HG03097 (cell line): Measurements from ENCODE around the gene RALB.
"Not testable (repeated sequence)": the region's sequence is repeated elsewhere in the genome, so short reads cannot be mapped to it uniquely, and the experiment has no call there.

Experiments
- ATAC-seq: cut with Tn5 transposase; IDR thresholded peaks from one replicate; pipeline ENCODE4 v1.9.1; 2021; ENCODE audit not compliant: unreplicated experiment, low FRiP score

The RALB gene

DNA sequence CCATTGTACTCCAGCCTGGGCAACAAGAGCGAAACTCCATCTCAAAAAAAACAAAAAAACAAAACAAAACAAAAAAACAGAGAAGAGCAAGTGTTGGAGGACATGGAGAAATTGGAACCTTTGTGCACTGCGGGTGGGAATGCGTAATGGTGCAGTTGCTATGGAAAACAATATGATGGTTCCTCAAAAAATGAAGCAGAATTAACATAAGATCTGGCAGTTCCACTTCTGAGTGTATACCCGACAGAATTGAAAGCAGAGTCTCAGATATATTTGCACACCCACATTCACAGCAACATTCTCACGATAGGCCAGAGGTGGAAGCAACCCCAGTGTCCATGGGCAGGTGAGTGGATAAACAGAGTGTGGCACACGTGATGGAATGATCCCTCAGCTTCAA is 11.0 kb upstream of the RALB start:
- ATAC-seq = no peak

DNA sequence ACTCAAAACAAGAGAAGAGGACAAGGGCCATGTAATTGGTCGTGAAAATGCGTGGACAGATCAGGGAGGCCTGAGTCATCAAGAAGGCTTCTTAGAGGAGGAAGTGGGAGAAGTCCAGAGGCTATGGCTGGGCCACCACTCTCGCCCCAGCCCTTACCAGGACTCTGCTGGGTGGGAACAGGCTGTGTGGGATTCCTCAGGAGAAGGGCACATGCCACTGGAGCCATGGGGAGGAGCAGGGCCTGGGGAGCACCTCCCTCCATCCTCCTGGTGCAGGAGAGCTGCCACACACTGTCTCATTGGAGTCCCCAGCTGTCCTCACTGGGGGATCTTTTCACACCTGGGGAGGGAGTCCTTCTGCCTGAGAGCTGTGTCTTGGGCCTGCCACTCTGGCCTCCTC is 9.4 kb upstream of the RALB start:
- no peak for ATAC-seq

DNA sequence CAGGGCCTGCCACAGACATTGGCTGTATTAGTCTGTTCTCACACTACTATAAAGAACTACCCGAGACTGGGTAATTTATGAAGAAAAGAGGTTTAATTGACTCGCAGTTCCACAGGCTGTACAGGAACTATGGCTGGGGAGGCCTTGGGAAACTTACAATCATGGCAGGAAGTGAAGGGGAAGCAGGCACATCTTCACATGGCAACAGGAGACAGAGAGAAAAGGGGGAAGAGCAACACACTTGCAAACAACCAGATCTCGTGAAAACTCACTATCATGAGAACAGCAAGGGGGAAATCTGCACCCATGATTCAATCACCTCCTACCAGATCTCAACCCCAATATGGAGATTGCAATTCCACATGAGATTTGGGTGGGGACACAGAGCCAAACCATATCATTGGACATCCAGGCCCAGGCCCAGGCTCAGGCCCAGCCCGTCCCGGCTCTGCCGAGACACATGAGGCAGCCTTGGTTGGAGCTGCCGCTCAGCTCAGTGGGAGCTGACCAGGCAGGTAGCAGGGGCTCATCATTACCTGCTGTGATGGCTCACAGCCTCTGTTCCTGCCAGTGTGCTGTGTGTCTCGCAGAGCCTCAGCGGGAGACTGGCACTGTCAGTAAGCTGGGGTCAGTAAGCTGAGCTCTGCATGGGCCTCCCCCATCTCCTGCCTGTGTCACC is 8.6 kb upstream of the RALB start:
- no peak for ATAC-seq

DNA sequence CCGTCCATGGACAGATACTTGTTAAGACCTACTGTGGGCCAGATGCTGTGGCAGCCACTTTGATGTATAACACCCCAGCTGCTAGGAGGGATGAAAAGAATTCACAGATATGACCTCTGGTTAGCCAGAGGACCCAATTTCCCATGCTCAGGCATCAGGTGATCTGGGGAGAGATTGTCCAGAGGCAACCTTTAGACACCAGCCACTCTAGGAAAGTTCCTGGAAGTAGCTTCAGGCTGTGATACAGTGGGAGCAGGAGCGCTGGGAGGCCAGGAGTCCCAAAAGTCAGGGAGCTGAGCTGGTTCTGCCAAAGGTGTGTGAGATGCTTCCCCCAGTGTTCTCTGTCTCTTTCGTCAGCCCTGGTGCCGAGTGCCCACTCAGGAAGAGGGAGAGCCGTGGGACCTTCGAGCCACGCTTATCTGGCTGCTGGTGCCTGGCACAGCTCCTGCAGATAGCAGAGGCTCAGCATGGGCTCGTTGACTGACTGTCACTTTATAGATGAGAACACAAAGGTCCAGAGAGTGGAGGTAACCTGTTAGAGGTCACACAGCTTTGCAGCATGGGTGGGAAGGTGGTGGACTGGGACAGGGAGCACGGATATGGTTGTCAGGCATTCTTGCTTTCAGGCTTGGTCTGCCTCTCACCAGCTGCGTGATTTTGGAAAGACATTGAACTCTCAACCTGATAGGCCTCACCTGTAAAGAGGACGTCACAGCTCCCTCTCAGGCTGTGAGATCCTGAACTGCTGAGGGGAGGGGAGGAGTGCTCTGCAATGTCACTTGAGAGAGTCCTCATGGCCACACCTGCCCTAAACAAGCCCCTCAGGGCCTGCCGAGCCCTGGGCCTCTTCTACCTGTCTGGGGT is 7.8 kb upstream of the RALB start:
- no peak for ATAC-seq

DNA sequence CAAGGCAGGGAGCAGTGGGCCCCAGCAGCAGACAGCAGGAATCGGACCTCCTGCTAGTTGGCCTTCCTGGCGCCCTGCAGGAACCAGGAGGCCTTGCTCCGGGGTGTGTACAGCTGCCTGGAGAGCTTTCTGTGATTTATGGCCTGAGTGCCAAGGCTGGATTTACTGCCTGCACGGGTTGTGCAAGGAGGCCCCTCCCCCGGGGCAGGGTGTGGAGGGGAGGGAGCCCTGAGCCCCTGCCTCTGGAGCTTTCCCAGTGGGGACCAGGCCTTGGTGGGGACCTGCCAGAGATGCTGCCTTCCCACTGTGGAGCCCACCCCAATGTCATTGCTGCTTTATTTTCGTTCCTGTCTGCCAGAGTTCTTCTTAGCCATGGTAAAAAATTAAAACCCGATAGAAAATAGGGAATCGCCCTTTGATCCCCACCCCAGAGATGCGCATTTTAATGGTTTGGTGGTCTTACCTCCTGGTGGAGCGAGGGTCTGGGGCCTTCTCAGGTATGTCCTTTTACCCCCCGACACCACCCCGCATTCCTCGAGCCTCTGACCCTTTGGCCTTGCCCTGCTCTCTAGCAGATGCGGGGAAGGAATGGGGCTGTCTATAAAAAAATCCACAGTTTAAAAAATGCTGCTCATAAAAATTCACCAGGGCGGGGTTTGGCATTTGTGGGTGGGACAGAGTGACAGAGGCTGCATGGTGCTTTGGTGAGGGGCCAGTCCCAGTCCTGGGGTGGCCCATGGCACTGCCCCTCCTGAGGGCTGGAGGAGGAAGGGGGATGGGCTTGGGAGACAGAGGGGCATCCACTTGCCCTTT is 6.9 kb upstream of the RALB start:
- ATAC-seq = no peak

DNA sequence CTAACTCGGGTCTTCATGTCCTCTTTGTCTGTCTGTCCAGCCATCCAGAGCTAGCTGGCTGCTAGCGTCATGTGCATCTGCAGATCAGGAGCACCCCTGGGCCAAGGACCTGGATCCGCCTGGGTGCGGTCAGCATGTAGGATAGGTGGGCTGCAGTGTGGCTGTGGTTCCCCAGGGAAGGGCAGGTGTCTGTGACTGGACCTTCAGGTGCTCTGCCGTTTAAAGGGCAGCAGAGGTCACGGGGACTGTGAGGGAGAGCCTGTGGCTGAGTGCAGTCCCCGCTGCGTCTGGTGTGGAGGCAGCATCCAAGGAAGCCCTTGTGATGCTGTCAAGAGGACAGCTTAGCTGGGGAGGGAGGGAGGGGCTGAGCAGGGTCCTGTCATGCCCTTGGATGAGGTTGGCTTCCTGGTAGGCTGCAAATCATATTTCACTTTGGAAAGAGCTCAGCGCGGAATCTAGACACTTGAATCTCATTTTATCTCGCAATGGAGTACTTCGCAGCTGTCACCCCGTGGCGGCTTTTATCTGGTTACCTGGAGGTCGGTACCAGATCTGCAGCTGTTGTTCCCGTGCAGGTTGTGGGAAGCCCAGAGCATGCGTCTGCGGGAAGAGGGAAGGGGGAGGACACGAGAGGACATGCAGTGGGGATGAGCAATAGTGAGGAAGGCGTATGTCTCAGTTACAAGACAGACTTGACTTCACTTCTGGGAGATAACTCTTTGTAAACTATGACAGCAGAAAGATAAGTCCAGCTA is 5.9 kb upstream of the RALB start:
- ATAC-seq = no peak

DNA sequence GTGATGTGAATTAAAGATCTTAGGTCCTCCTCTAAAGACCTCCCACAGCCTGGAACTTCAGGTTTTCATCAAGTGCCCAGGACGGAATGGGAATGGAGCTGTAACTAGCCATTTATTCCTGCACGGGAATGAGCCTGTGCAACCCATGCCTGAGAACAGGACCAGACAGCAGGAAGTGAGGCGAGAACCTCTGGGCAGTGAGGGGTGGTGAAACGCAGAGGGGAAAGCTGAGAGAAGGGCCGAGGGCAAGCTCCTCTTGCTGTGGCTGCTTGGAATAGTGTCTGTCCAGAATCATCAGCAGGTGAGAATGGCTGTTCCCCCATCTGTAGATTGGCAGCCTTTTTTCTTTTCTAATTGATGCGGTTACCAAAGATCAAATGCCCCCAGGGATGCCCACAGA is 4.8 kb upstream of the RALB start:
- ATAC-seq = no peak

DNA sequence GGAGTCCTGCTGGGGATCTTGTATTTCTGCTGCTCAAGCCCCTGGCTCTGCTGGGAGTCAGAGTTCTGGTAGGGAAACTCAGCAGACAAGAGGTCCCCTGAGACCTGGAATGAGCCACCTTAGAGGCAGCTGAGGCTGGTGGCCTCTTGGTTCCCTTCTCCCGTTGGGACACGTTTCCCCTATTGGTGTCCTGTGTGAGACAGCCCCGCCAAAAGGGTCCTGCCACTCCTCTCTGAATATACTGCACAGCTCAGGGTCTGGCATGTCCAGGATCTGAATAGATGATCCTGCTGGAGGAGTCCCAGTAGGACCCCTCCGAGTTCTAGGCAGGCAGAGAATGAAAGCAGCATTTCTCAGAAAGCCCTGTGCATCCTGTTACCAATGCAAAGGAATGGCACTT is 2.0 kb upstream of the RALB start:
- ATAC-seq = no peak

DNA sequence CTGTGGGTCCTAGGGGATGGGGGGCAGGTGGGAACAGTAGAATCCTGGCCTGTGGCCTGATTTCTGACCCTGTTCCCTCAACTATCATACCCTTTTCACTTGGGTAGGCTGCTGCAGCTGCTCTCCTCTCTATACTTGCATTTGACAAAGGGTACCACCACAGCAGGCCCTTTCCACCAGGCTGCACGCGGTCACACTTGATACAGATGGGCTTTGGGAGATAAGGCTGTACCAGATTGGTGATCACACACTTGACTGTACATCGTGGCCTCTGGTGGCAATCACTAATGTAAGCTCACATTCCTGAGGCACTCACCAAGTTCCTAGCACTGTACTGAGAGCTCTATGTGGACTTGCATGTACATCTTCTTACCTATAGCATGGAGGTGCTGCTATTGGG is 1.6 kb upstream of the RALB start:
- ATAC-seq = no peak

DNA sequence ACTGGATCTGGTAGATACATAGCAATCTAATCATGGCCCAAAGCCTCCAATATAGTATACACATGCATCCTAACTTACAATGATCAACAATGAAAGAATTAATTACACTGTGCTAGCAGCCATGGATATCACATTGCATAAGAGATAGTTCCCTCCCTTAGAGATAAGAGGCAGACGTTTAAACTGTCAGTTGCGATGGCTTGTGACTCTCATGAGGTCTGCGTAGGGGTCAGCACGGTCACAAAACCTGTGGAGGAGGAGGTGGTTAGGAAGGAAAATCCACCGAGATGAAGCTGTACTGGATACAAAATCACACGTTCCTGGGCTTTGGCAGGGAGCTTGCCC is 800 bp upstream of the RALB start:
- ATAC-seq = no peak

DNA sequence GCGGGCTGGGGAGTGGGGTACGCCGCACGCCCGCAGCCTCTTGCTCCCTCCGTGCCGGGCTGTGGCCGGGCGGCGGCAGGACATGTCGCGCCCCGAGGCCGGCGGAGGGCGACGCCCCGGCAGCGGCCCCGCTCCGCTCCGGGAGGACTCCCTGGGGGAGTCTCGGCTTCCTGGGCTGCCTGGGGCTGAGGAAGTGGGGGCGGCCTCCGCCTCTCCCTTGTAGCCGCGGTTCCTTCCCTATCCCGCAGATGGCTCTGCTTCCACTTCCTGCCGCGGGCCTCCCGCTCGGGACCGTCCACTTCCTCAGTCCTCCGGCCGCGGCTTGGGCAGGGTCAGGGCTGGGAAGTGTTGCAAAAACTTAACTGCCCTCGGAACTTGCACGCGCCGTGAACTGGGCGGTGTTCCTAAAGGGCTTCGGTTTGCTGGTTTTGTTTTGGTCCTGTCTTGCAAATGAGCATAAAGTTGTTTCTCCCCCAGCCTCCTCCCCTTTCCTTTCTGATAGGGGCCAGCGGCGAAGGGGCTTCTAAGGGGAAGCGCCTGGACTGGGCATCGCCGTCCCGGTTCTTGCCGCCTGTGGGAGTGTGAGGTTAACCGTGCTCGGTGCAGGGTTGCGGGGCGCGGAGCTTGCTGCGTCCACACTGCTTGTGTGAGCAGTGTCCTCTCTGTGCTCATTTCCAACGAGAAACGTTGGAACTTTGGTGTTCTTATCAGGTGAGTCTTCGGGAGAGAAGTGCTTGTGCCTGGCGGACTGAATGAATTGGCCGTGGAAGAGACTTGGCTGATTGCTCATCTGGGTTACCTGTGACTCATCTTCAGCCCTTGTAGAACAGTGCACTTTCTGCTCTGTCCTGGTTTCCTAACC is 600 bp downstream of the RALB start:
- peak; percentile 26 for ATAC-seq

DNA sequence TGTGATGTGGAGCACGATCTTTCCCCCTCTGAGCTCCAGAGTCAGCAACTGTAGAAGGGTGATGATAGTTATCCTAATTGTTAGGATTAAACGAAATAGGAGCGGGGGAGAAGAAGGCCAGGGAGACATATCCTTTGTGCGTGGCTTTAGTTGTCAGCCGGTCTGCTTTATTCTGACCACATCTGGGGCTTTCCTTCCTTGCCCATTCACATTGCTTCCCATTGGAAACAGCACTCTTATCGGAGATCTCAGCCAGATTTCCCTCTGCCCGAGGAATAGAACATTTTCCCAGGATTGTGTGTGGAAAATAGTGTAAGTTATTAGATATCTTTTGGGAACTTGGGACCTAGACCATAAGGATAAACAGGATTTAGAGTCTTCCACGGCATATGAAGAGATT is 1.5 kb downstream of the RALB start:
- ATAC-seq = no peak

DNA sequence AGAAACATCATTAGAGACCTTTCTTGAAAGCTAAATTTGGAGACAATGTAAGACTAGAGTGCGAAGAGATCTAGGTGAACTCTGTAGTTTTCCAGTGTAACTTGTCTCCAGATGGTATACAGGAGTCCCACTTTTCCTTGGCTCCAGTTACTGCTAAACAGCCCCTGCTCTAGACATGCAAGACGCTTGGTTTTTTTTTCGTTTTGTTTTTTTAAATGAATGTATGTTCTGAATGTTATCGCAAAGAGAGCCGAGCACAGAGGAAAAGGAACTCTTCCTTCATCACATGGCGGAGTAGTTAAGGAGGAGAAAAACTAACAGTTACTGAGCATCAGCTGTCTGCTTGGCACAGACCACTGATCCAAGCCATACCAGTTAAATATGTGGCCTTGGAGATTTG is 2.4 kb downstream of the RALB start:
- no peak for ATAC-seq

DNA sequence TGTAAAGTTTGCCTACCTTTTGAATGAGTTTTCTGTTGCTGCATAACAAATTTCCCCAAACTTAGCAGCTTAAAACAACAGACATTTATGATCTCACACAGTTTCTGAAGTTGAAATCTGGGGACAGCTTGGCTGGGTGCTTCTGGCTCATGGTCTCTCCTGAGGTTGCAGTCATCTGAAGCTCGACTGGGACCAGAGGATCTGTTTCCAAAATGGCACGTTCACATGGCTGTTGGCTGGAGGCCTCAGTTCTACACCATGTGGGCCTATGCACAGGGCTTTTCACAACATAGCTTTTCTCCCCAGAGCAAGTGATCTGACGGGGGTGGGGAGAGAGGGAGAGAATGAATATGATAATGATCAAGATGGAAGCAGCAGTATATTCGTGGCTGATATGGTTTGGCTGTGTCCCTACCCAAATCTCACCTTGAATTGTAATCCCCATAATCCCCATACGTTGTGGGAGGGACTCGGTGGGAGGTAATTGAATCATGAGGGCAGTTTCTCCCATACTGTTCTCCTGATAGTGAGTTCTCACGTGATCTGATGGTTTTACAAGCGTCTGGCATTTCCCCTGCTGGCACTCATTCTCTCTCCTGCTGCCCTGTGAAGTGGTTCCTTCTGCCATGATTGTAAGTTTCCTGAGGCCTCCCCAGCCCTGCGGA is 3.5 kb downstream of the RALB start:
- no peak for ATAC-seq

DNA sequence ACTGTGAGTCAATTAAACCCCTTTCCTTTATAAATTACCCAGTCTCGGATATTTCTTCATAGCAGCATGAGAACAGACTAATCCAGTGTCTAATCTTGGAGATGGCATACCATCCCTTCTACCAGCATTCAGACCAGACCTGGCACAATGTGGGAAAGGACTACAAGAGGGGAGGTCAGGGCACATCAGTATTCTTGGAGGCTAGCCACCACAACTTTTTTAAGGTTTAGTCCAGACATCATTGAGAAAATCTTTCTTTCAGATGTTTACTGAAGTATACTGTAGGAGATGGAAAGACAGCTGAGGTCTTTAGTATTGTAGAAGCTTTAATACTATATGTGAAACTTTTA is 4.0 kb downstream of the RALB start:
- ATAC-seq = no peak

DNA sequence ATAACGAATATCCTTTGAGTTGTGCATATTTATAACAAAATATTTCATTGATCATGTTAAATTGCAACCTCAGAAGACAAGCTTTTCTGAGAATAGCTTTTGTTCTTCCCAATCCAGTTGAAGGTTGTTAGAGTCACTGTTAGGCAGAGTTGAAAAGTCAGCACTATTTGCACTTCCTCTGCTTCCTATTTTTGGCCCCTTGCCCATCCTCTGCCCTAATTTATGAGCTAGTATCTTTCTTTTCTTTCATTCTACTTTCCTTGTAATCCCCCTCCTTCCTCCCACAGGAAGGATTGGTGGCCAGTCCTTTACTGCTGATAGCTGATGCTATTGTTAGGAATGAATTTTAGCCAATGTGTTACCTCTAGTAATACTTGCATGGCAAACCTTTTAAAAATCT is 4.9 kb downstream of the RALB start:
- ATAC-seq = no peak

DNA sequence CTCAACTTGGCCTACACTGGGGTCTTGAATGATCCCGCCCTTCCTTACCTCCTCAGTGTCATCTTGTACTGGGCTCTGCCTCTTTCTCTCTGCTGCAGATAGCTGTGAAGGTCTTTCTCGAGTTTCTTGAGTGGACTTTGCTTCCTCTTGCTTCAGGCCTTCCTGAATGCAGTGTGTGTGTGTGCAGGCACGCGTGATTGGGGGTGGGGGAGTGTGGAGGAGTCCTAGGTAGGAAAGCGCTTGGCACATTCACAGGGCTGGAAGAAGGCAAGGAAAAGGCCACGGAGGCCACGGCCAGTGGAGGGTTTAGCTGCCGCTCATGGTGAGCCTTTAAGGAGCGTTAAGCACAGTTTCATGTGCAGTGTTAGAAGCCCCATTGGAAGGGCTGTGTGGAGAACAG is 5.5 kb downstream of the RALB start:
- no peak for ATAC-seq

DNA sequence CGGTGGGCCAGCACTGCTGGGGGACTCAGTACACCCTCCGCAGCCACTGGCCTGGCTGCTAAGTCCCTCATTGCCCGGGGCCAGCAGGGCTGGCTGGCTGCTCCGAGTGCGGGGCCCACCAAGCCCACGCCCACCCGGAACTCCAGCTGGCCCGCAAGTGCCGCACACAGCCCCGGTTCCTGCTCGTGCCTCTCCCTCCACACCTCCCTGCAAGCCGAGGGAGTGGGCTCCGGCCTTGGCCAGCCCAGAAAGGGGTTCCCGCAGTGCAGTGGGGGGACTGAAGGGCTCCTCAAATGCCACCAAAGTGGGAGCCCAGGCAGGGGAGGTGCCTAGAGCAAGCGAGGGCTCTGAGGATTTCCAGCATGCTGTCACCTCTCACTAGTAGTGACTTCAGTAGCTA is 7.3 kb downstream of the RALB start:
- not testable (repeated sequence) for ATAC-seq

DNA sequence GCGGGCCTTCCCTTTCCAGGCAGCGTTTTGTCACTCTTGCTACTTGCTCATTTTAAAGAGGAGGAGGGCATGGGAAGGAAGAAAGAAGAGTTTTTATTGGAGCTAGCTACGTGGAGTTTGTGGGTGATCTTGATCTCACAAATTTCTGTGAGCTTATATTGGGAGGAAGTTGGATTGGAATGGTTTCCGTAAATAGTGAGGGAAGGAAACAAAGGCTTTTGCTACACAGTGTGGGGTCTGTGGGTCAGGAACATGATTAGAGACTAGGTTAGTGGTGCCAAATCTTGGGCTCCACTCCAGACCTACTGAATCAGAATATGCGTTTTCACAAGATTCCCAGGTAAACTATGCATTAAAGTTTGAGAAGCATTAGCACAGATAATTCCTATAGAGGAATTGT is 8.1 kb downstream of the RALB start:
- ATAC-seq = no peak
